ENCODE data around the gene MBLAC1.

Gene MBLAC1

DNA sequence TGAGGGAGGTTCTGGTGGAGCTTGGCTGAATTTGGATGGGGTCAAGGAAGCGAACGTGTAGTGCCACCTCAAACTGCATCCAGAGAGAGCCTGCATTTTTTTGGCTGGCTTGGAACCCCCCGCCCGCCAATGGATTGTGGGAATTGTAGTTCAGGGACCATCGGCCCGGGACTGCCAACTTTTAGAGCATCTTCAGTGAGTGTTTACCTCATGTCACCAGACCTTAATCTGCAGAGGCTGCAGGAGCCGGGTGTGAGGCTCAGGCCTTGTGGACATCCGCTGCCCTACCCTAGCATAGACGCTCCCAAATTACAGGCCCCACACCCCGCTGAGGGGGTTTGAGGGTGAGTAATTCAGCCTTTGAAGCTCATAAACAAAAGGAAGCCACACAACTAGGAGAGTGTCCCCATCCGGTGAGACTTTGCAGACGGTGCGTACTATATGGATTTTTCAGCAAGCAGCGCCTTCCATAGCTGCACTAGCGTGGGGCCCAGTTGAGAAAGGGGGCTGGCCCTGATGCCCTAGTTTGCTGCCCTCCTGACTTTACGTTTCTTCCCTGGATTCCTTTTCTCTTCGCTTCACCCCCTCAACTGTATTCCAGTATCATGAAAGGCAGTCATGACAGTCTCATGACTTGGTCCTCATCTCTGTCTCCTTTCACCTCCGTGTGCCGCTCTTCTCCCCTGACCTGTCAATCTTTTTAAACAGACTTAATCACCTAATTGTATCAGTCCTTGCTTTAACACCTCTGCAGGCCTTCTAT, 6.6 kb upstream of the MBLAC1 start:
- Histone ChIP-seq H4K20me1 (ENCODE audit: insufficient read depth, low read length) (no peaks in the 10 kb centered on the region), H3K27ac (ENCODE audit: low read length) (peak overlapping the region; percentile 54), H3K4me1 (ENCODE audit: low read length) (peaks cover 14% of the 10 kb centered on the region), H3K79me2 (ENCODE audit: low read length) (peaks cover 12% of the 10 kb centered on the region), H2AFZ (ENCODE audit: low read depth, low read length) (peak overlapping the region; percentile 80), H3K4me3 (ENCODE audit: low read length) (peak overlapping the region; percentile 87), H3K9me3 (ENCODE audit: insufficient read depth, low read length) (no peaks in the 10 kb centered on the region), H3K27me3 (ENCODE audit: low read depth, low read length) (no peaks in the 10 kb centered on the region), H3K9ac (ENCODE audit: low read length) (peak overlapping the region; percentile 69), H3K36me3 (replicated peaks; ENCODE audit: low read depth, low read length) (peaks cover 6% of the 10 kb centered on the region), H3K4me2 (ENCODE audit: low read length) (peak overlapping the region; percentile 95)
- TF ChIP-seq, protein P1, sequence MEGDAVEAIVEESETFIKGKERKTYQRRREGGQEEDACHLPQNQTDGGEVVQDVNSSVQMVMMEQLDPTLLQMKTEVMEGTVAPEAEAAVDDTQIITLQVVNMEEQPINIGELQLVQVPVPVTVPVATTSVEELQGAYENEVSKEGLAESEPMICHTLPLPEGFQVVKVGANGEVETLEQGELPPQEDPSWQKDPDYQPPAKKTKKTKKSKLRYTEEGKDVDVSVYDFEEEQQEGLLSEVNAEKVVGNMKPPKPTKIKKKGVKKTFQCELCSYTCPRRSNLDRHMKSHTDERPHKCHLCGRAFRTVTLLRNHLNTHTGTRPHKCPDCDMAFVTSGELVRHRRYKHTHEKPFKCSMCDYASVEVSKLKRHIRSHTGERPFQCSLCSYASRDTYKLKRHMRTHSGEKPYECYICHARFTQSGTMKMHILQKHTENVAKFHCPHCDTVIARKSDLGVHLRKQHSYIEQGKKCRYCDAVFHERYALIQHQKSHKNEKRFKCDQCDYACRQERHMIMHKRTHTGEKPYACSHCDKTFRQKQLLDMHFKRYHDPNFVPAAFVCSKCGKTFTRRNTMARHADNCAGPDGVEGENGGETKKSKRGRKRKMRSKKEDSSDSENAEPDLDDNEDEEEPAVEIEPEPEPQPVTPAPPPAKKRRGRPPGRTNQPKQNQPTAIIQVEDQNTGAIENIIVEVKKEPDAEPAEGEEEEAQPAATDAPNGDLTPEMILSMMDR (IDR thresholded peaks at IDR 0.05; ENCODE audit: low read depth, low read length) = no peak
- no peak for TF ChIP-seq EZH2phosphoT487 (IDR thresholded peaks at IDR 0.05; ENCODE audit: low read depth)

- Histone ChIP-seq H2AFZ (ENCODE audit: low read depth, low read length) (no peak overlapping the region), H3K4me3 (ENCODE audit: low read length) (peak overlapping the region; percentile 87), H3K27ac (ENCODE audit: low read length) (peak overlapping the region; percentile 54; the same call in 1 of the 2 replicates)
These were observed 6.1 kb upstream of the MBLAC1 start for GRCh38 chr7:100120733-100121036.

GRCh38 chr7:100122067-100122466, 4.7 kb upstream of the MBLAC1 start:
- Histone ChIP-seq H3K4me1 (ENCODE audit: low read length) (peaks cover 20% of the 10 kb centered on the region), H4K20me1 (ENCODE audit: insufficient read depth, low read length) (no peaks in the 10 kb centered on the region), H3K36me3 (replicated peaks; ENCODE audit: low read depth, low read length) (peaks cover 7% of the 10 kb centered on the region), H3K79me2 (ENCODE audit: low read length) (peaks cover 25% of the 10 kb centered on the region), H2AFZ (ENCODE audit: low read depth, low read length) (no peak overlapping the region), H3K27ac (ENCODE audit: low read length) (no peak overlapping the region), H3K4me3 (ENCODE audit: low read length) (no peak overlapping the region), H3K27me3 (ENCODE audit: low read depth, low read length) (no peaks in the 10 kb centered on the region), H3K9me3 (ENCODE audit: insufficient read depth, low read length) (no peaks in the 10 kb centered on the region), H3K9ac (ENCODE audit: low read length) (no peak overlapping the region), H3K4me2 (ENCODE audit: low read length) (no peak overlapping the region)
- TF ChIP-seq EZH2phosphoT487 (IDR thresholded peaks at IDR 0.05; ENCODE audit: low read depth) = no peak
- TF ChIP-seq, protein P1 (IDR thresholded peaks at IDR 0.05; ENCODE audit: low read depth, low read length) = no peak

More at GRCh38 chr7:100120733-100121036, 6.1 kb upstream of the MBLAC1 start:
- H3K36me3 ChIP-seq (replicated peaks; ENCODE audit: low read depth, low read length) = peaks cover 7% of the 10 kb centered on the region
- no peaks in the 10 kb centered on the region for H4K20me1 ChIP-seq (ENCODE audit: insufficient read depth, low read length)
- H3K4me2 ChIP-seq (ENCODE audit: low read length) = peak overlapping the region; percentile 95
- H3K9me3 ChIP-seq (ENCODE audit: insufficient read depth, low read length) = no peaks in the 10 kb centered on the region
- TF ChIP-seq EZH2phosphoT487 (IDR thresholded peaks at IDR 0.05; ENCODE audit: low read depth) = no peak
- peaks cover 20% of the 10 kb centered on the region for H3K4me1 ChIP-seq (ENCODE audit: low read length)
- H3K27me3 ChIP-seq (ENCODE audit: low read depth, low read length) = no peaks in the 10 kb centered on the region
- peaks cover 16% of the 10 kb centered on the region for H3K79me2 ChIP-seq (ENCODE audit: low read length)
- peak overlapping the region; percentile 69 for H3K9ac ChIP-seq (ENCODE audit: low read length)

- Histone ChIP-seq H4K20me1 (ENCODE audit: insufficient read depth, low read length) (no peaks in the 10 kb centered on the region), H3K27me3 (ENCODE audit: low read depth, low read length) (no peaks in the 10 kb centered on the region), H2AFZ (ENCODE audit: low read depth, low read length) (no peak overlapping the region), H3K36me3 (replicated peaks; ENCODE audit: low read depth, low read length) (peaks cover 7% of the 10 kb centered on the region), H3K4me2 (ENCODE audit: low read length) (no peak overlapping the region), H3K27ac (ENCODE audit: low read length) (no peak overlapping the region), H3K79me2 (ENCODE audit: low read length) (peaks cover 25% of the 10 kb centered on the region), H3K4me1 (ENCODE audit: low read length) (peaks cover 20% of the 10 kb centered on the region), H3K9ac (ENCODE audit: low read length) (no peak overlapping the region), H3K4me3 (ENCODE audit: low read length) (no peak overlapping the region), H3K9me3 (ENCODE audit: insufficient read depth, low read length) (no peaks in the 10 kb centered on the region)
- TF ChIP-seq, protein P1 (IDR thresholded peaks at IDR 0.05; ENCODE audit: low read depth, low read length) = no peak
- TF ChIP-seq EZH2phosphoT487 (IDR thresholded peaks at IDR 0.05; ENCODE audit: low read depth) = no peak
These were observed 4.2 kb upstream of the MBLAC1 start for GRCh38 chr7:100122568-100122967.
